ENCODE results near the gene EVPL. TPM values are rescaled to one million over a fixed set of nuclear protein-coding genes. Genes with fewer than 3 reads are reported as not detected.

The EVPL gene
- total RNA-seq, 2 experiments from 2014 or later: not detected

DNA sequence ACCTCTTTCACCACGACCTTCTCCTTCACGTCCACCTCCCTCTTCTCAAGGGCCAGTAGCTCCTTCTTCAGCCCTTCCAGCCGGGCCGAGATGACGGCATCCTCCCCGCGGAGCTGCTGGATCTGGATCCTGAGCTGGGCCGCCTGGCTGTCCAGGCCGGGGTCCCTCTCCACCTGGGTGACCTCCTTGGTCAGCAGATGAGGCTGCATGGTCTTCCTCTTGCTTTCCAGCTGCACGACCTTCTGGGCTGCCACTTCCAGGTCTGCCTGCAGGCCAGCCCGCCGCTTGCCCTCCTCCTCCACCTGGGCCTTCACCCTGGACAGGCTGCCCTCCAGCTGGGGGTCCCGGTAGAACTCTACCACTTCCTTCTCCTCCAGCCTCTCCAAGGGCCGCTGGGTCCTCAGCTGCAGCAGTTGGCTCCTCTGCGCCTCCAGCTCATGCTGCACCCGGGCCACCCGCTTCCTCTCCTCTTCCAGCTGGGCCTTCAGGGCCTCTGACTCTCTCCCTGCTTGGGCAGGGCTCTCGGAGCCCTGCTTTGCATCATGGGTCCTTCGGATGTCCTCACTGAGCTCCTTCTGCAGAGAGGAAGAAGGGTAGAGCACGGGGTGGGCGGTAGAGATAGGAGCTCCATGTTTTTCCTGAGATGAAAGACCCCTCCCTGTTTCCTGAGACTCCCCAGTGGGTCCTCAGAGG is 17.0 kb downstream of the EVPL start:
- Mint-ChIP-seq H3K9me3 (no peaks in the 10 kb centered on the region), H3K27ac (no peak overlapping the region), H3K36me3 (ENCODE audit: low read depth) (no peaks in the 10 kb centered on the region), H3K4me1 (peaks cover 7% of the 10 kb centered on the region), H3K27me3 (no peaks in the 10 kb centered on the region), H3K4me3 (no peak overlapping the region)
- ChIA-PET POLR2A (interaction anchor here (0.6 to 1.7 kb wide), 2 partner anchors 114 to 235 kb away, joined by 3 read pairs; no protein-coding TSS in a partner anchor), CTCF (interaction anchor here (0.7 to 14.7 kb wide), 4 partner anchors 9 to 269 kb away, joined by 3 to 169 read pairs (median 5); partner anchors contain the start of gene CDK3)
- no peak for DNase-seq

- Mint-ChIP-seq H3K4me1 (peaks cover 7% of the 10 kb centered on the region), H3K27me3 (no peaks in the 10 kb centered on the region), H3K36me3 (ENCODE audit: low read depth) (no peaks in the 10 kb centered on the region), H3K4me3 (no peak overlapping the region), H3K9me3 (no peaks in the 10 kb centered on the region), H3K27ac (no peak overlapping the region)
- ChIA-PET POLR2A (interaction anchor here (1.7 kb wide), 1 partner anchor 234 kb away, joined by 3 read pairs; no protein-coding TSS in a partner anchor), CTCF (interaction anchor here (1.3 to 14.7 kb wide), 2 partner anchors 9 to 104 kb away, joined by 3 to 169 read pairs; partner anchors contain the start of gene CDK3)
- DNase-seq: no peak
These were observed 17.7 kb downstream of the EVPL start for GRCh38 chr17:76009447-76009846.

- H3K27me3 Mint-ChIP-seq: no peaks in the 10 kb centered on the region
- DNase-seq: no peak
- H3K4me1 Mint-ChIP-seq: peaks cover 6% of the 10 kb centered on the region
- POLR2A ChIA-PET: interaction anchor here (1.1 to 1.7 kb wide), 2 partner anchors 100 to 234 kb away, joined by 3 read pairs; no protein-coding TSS in a partner anchor
- no peaks in the 10 kb centered on the region for H3K36me3 Mint-ChIP-seq (ENCODE audit: low read depth)
- CTCF ChIA-PET: interaction anchor here (1.7 to 14.7 kb wide), 3 partner anchors 8 to 104 kb away, joined by 4 to 169 read pairs (median 9); partner anchors contain the start of genes ACOX1, CDK3, MRPL38 and TEN1
- no peak overlapping the region for H3K27ac Mint-ChIP-seq
- H3K9me3 Mint-ChIP-seq: no peaks in the 10 kb centered on the region
- no peak overlapping the region for H3K4me3 Mint-ChIP-seq
These were observed 18.3 kb downstream of the EVPL start for GRCh38 chr17:76008630-76009425.

GRCh38 chr17:76008208-76008607 is 18.9 kb downstream of the EVPL start:
- no peaks in the 10 kb centered on the region for H3K9me3 Mint-ChIP-seq
- no peak overlapping the region for H3K27ac Mint-ChIP-seq
- no peaks in the 10 kb centered on the region for H3K27me3 Mint-ChIP-seq
- H3K4me1 Mint-ChIP-seq: peaks cover 6% of the 10 kb centered on the region
- POLR2A ChIA-PET: interaction anchor here (1.1 kb wide), 1 partner anchor 99 kb away, joined by 3 read pairs; no protein-coding TSS in a partner anchor
- H3K36me3 Mint-ChIP-seq (ENCODE audit: low read depth): no peaks in the 10 kb centered on the region
- no peak overlapping the region for H3K4me3 Mint-ChIP-seq
- CTCF ChIA-PET: interaction anchor here (1.7 to 14.7 kb wide), 3 partner anchors 8 to 103 kb away, joined by 4 to 169 read pairs (median 9); partner anchors contain the start of genes ACOX1, CDK3, MRPL38 and TEN1
- DNase-seq: no peak

DNA sequence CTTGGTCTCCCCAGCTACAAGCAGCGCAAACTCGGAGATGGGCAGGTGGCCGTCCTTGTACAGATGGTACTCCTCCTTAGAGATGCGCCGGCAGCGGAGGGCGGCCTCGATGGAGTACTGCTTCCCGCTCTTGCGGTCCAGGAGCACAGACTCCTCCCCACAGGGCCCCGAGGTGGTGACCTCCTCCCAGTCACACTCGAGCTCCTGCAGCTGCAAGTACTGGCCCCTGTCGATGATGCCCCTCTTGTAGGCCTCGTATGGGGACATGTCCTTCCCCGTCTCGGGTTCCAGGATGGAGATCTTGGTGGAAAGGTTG is 19.3 kb downstream of the EVPL start:
- ChIA-PET CTCF (interaction anchor here (1.7 to 14.7 kb wide), 3 partner anchors 7 to 103 kb away, joined by 4 to 169 read pairs (median 9); partner anchors contain the start of genes ACOX1, CDK3, MRPL38 and TEN1), POLR2A (interaction anchor here (1.1 kb wide), 1 partner anchor 99 kb away, joined by 3 read pairs; no protein-coding TSS in a partner anchor)
- H3K36me3 Mint-ChIP-seq (ENCODE audit: low read depth): no peaks in the 10 kb centered on the region

GRCh38 chr17:76007131-76007849 is 19.8 kb downstream of the EVPL start:
- H3K27ac Mint-ChIP-seq: no peak overlapping the region
- H3K4me1 Mint-ChIP-seq: peaks cover 6% of the 10 kb centered on the region
- H3K27me3 Mint-ChIP-seq: no peaks in the 10 kb centered on the region
- H3K36me3 Mint-ChIP-seq (ENCODE audit: low read depth): no peaks in the 10 kb centered on the region
- H3K9me3 Mint-ChIP-seq: no peaks in the 10 kb centered on the region
- POLR2A ChIA-PET: interaction anchor here (1.1 kb wide), 1 partner anchor 98 kb away, joined by 3 read pairs; no protein-coding TSS in a partner anchor
- CTCF ChIA-PET: interaction anchor here (1.7 to 14.7 kb wide), 3 partner anchors 7 to 102 kb away, joined by 4 to 169 read pairs (median 9); partner anchors contain the start of genes ACOX1, CDK3, MRPL38 and TEN1
- DNase-seq: no peak
- no peak overlapping the region for H3K4me3 Mint-ChIP-seq

More for the DNA sequence above, 19.3 kb downstream of the EVPL start:
- no peak overlapping the region for H3K27ac Mint-ChIP-seq
- H3K27me3 Mint-ChIP-seq: no peaks in the 10 kb centered on the region
- H3K4me1 Mint-ChIP-seq: peaks cover 6% of the 10 kb centered on the region
- no peak for DNase-seq
- H3K9me3 Mint-ChIP-seq: no peaks in the 10 kb centered on the region
- H3K4me3 Mint-ChIP-seq: no peak overlapping the region

DNA sequence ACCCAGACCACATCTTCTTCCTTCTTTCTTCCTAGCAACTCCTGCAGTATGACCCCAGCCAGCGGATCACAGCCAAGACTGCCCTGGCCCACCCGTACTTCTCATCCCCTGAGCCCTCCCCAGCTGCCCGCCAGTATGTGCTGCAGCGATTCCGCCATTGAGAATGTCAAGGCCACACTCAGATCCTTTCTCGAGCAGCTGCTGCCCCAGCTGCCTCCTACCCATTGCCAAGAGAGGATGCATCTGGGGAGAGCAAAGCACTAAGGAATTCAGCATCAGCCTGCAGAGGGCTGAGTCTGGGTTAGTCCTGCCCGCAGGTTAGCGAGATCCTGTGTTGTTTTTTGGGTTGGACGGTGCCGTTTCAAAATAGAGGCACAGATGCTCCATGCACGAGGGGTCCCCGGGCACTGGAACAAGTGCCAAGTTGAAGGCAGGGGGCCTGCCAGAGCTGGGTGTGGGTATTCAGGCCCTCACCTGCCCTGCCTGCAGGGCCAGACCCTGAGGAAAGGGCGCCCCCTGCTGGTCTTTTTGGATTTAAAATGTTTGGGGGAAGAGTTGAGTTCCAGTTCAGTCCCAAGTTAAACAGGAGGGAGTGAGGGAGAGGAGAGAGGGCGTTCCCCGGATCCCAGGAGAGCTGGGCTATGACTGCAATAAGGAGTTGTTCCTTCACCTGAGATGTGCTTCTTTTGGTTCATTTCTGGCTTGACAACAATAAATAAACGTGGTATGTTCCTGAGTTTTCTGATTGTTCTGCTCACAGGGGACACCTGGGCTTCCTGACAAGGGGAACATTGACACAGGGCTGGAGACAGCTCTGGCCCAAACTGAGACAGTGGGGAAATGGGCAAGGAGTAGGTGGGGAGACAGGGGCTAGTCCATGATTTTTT is 21.6 kb downstream of the EVPL start:
- peak; percentile 83 for DNase-seq
- Mint-ChIP-seq H3K36me3 (ENCODE audit: low read depth) (no peaks in the 10 kb centered on the region), H3K9me3 (no peaks in the 10 kb centered on the region), H3K27ac (no peak overlapping the region), H3K4me1 (peaks cover 6% of the 10 kb centered on the region), H3K27me3 (no peaks in the 10 kb centered on the region), H3K4me3 (no peak overlapping the region)
- ChIA-PET POLR2A (interaction anchor here (1.7 kb wide), 1 partner anchor 100 kb away, joined by 7 read pairs; the partner anchor contains the start of gene MRPL38), CTCF (interaction anchor here (0.6 to 11.7 kb wide), 23 partner anchors 9 to 379 kb away, joined by 3 to 169 read pairs (median 3); partner anchors contain the start of genes GALK1, MRPL38, SPHK1 and TRIM65)

DNA sequence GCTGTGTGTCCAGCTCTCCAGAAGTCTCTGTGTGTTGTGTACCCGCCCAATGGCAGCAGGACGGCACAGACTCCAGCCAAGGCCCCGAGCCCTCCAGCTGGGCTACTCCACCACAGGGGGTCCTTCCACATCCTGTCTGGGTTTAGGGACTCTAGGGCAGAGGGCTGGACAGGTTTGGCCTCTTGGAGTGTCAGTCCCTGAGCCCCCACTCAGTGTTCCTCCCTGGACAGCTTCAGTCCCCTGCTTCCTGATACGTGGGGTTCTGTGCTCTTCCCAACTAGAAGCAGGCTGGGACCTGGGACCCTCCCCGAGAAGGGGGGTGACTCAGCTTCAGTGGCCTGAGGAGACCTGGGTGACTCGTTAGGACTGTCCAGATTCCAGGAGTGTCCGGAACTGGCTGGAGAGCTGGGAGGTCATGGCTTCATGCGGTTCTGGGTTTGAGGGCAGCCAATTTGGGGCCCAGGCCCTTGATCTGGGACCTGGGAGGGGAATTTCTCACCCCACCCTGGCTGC is 22.3 kb downstream of the EVPL start:
- ChIA-PET CTCF (interaction anchor here (0.8 to 11.7 kb wide), 17 partner anchors 8 to 379 kb away, joined by 3 to 169 read pairs (median 4); partner anchors contain the start of genes GALK1, MRPL38, SPHK1 and TRIM65), POLR2A (interaction anchor here (1.7 kb wide), 1 partner anchor 100 kb away, joined by 7 read pairs; the partner anchor contains the start of gene MRPL38)
- Mint-ChIP-seq H3K4me3 (no peak overlapping the region), H3K4me1 (peaks cover 6% of the 10 kb centered on the region), H3K9me3 (no peaks in the 10 kb centered on the region), H3K36me3 (ENCODE audit: low read depth) (no peaks in the 10 kb centered on the region), H3K27ac (no peak overlapping the region), H3K27me3 (no peaks in the 10 kb centered on the region)
- no peak for DNase-seq

DNA sequence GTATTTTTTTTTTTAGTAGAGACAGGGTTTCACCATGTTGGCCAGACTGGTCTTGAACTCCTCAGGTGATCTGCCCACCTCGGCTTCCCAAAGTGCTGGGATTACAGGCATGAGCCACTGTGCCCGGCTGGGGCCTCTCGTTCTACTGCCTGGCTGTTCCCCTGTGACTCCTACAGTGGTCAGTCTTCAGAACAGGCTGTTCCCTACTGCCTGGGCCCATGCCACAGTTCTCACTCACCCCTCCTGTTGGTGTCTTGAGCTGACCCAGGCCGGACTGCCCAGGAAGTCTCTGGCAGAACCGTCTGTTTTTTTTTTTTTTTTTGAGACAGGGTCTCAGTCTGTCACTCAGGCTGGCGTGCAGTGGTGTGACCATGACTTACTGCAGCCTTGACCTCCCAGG is 23.2 kb downstream of the EVPL start:
- Mint-ChIP-seq H3K36me3 (ENCODE audit: low read depth) (no peaks in the 10 kb centered on the region), H3K27me3 (no peaks in the 10 kb centered on the region), H3K4me1 (peaks cover 6% of the 10 kb centered on the region), H3K4me3 (no peak overlapping the region), H3K9me3 (no peaks in the 10 kb centered on the region), H3K27ac (no peak overlapping the region)
- CTCF ChIA-PET: interaction anchor here (0.6 to 11.7 kb wide), 12 partner anchors 10 to 316 kb away, joined by 3 to 169 read pairs (median 3); partner anchors contain the start of gene MRPL38
- POLR2A ChIA-PET: interaction anchor here (2.3 kb wide), 1 partner anchor 98 kb away, joined by 13 read pairs; no protein-coding TSS in a partner anchor
- DNase-seq: no peak

DNA sequence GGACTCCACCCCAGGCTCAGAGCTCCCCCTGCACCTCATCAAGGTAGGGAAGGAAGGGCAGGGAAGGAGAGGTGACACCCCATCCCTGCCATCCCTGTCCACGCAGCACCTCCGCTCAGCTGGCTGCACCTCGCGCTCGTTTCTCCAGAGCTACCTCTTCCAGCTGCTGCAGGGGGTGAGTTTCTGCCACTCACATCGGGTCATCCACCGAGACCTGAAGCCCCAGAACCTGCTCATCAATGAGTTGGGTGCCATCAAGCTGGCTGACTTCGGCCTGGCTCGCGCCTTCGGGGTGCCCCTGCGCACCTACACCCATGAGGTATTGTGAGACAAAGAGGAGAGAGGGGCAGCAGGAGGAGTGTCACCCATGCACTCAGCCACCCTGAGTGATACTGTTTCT is 25.0 kb downstream of the EVPL start:
- Mint-ChIP-seq H3K4me3 (no peak overlapping the region), H3K27ac (peak overlapping the region; percentile 44), H3K4me1 (peaks cover 15% of the 10 kb centered on the region), H3K27me3 (no peaks in the 10 kb centered on the region), H3K36me3 (ENCODE audit: low read depth) (no peaks in the 10 kb centered on the region), H3K9me3 (no peaks in the 10 kb centered on the region)
- ChIA-PET CTCF (interaction anchor here (0.7 to 11.7 kb wide), 8 partner anchors 11 to 146 kb away, joined by 3 to 169 read pairs (median 6); partner anchors contain the start of genes MRPL38, TRIM65 and WBP2), POLR2A (interaction anchor here (2.3 kb wide), 1 partner anchor 96 kb away, joined by 13 read pairs; no protein-coding TSS in a partner anchor)
- no peak for DNase-seq

Data from activated CD4-positive, alpha-beta memory T cell treated with anti-CD3 and anti-CD28 coated beads, Interleukin-2, amount 10 ng/mL, durations not matched to agents 7 days and 5 days (primary cell).